GM15510 (cell line): ENCODE results near the gene PLD2.

ENCODE experiments used
- POLR2A ChIP-seq: IDR thresholded peaks from 3 replicates; pipeline ENCODE4 v1.6.1; 2011; ENCODE audit warnings: borderline replicate concordance; ENCODE audit not compliant: insufficient read length; ENCODE audit errors: extremely low read depth

PLD2 gene

DNA sequence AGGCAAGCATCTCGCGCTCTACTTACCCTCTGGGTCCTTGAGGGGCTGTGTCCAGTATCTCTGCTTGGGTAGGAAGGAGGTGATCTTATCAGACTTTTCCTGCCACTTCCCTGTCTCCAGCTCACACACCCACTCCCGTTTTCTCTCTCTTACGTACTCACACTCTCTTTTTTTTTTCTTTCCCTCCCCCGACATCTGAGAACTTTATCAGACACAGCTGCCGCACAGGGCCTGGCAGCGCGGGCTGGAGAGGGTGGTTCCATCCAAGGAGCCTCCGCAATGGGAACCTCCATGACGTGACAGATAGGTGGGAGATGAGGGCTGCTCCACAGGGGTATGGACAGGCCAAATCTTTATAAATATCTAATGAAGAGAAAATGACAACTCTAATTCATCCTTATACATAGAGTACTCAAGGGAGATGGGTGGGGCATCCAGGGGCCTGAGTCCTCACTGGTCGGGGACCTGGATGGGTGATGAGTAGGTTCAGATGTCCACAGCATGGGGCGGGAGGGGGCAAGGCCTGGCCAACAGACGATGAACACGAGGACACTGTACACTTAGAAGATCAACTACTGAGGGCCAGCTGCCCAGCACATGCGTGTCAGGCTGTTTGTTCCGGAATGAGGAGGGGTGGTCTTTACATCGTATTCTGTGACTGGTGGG lies 49.5 kb downstream of the PLD2 start:
- TF ChIP-seq POLR2A, result no peak

DNA sequence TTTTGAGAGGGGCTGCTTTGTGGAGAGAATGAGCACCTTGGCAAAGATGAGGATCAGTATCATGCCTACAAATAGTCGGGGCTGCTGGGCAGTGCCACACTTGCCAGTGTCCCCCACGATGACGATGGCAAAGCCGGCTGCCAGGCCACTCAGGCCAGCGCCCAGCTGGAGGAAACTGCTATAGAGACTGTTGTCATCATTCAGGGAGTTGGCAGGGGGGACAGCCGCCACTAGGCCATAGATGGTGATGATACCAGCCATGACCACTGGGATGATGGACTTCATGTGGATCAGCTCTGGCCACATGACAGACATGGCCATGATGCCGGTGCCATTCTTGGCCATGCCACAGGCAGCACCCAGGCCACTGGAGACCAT lies 50.0 kb downstream of the PLD2 start:
- TF ChIP-seq POLR2A, result no peak

DNA sequence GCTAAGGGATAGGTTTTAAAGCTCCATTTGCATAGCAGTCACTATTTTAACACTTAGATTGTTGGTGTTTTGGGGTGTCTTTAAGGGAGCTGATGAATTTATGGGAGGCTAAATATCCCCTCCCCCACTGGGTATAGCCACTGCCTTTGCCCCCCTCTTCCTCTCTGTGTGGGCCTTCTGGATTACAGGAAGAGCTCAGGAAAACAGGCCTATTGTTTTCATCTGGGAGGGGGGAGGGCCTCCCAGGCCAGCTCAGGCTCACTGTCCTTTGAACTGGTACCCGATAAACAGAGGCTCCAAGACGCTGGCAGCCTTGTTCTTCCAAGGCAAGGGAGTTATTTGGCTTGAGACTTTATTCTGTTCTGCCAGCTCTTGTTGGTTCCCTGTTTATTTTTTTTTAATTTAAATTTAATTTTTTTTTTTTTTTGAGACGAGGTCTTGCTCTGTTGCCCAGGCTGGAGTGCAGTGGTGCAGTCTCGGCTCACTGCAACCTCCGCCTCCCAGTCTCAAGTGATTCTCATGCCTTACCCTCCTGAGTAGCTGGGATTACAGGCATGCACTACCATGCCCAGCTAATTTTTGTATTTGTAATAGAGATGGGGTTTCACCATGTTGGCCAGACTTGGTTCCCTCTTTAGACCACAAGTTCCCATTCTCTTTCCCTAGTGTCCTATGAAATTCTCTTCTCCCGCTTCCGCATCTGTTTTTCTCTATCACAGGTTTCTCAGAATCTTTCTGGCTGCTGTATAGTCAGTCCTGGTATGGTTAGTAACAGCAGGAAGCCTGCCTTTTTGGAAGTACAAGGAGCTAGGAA lies 51.3 kb downstream of the PLD2 start:
- TF ChIP-seq POLR2A, result no peak

DNA sequence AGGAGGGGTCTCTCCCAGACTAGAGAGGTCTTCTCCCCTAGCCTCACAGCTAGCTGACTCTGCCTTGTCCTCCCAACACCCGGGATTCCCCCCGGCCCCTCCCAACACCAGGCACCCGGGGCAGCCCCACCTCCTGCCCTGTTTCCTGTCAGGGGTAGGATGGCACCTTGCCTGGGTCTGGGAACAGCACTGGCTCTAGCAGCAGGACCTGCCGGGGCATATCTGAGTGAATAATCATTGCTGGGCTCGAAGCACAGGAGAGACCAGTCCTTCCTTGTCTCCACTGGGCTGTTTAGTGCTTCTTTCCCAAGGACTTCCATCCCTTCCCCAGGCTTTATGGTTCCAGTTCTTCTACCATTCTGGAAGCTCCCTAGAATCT lies 51.9 kb downstream of the PLD2 start:
- TF ChIP-seq POLR2A, result no peak

DNA sequence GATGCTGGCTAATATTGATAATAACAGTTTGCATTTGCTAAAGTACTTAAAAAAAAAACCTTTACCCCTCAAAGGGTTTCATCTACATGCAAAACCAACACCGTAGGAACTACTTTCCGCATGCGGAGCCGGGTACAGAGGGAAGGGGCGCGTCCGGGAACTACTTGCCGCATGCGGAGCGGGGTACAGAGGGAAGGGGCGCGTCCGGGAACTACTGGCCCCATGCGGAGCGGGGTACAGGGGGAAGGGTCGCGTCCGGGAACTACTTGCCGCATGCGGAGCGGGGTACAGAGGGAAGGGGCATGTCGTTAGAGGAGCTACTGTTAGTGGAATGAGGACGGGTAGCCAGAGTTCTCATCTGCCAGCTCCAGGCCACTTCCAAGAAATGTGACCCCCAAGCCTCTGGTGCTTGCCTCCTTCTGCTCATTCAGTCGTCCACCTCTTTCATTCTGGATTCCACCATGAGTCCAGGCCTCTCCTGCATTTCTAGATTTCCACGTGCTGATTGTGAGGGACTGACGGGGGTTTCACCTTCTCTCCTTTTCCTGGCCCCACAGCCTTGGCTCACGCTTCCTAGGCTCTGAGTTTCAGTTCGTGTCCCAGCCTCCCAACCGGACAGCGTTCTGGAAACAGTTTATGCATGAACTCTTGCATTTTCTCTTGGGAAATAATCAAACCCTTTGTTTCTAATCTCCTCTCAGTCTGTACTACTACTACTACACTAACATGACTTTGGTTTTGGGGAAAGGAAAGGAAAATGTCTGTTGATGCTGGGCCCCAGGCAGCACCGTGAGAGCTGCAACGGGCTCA lies 53.1 kb downstream of the PLD2 start:
- no peak for TF ChIP-seq POLR2A

DNA sequence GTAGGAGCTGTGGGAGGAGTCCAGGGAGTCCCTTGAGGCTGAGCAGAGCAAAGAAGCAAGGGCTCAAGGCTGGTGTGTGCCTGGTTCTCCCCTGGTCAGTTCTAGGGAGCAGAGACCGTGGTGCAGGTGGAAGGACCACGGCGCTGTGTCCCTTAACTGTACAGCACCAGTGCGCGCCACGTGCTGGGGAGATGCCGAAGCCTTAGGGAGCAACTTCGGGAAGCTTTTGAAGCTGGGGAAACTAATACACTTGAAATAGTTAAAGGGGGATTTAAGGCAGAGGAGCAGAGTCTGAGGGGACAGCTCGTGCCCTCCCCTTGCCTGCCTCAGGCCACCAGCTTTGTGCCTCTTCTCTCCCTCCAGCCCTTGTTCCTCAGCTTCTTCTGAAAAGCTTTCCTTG lies 53.7 kb downstream of the PLD2 start:
- no peak for TF ChIP-seq POLR2A

DNA sequence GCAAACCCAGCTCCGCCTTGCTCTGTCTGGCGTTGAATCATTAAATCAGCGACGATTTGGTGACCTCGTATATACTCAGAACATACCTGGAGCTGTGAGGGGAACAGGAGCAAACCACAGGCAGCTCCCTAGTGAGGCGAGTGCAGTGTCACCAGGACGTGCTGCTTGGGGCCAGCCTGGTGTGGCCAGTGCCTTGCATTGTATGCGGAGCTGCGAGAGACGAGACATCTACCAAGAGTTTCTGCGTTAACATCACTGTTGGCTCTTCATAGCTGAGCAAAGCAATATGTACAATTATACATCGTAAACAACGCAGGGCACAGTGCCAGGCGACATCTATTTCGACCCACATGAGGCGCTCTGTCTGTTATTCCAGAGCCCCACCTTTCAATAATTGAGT lies 54.1 kb downstream of the PLD2 start:
- TF ChIP-seq POLR2A, result no peak

DNA sequence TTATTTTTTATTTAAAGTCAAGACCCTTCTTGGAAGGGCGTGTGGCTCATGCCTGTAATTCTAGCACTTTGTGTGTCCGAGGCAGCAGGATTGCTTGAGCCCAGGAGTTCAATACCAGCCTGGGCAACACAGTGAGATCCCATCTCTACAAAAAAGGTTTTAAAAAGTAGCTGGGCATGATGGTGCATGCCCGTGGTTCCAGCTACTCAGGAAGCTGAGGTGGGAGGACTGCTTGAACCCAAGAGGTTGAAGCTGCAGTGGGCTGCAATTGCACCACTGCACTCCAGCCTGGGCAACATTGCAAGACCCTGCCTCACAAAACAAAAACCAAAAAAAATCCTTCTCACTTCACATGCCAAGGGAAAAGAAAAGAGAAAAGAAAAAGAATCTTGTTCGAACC lies 55.8 kb downstream of the PLD2 start:
- TF ChIP-seq POLR2A, result no peak

DNA sequence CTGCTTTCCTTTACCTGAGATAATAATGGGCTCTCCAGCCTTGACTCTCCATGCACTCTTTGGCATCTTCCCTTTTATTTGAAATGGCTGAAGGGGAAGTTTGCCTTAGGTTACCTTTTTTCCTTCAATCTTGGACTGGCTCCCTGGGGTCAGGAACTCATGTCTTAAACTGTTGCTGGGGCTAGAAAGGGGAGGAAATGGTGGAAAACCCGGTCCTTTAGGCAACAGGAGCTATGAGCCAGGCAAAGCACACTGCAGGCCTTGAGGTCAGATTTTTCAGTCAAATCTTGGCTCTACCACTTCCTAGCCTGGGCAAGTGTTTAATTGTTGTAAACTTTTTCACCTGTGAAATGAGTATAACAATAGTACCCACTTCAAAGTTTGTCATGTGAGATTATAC lies 56.4 kb downstream of the PLD2 start:
- no peak for TF ChIP-seq POLR2A

DNA sequence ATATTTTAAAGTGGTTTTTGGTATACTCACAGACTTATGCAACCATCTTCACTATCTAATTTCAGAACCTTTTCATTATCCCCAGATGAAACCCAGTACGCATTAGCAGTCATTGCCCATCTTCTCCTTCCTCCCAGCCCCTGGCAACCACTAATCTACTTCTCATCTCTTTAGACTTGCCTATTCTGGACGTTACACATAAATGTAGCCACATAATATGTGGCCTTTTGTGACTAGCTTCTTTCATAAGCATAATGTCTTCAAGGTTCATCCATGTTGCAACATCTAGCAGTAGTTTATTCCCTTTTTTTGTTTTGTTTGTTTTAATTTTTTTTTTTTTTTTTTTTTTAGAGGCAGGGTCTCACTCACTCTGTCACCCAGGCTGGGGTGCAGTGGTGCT lies 63.9 kb downstream of the PLD2 start:
- no peak for TF ChIP-seq POLR2A

DNA sequence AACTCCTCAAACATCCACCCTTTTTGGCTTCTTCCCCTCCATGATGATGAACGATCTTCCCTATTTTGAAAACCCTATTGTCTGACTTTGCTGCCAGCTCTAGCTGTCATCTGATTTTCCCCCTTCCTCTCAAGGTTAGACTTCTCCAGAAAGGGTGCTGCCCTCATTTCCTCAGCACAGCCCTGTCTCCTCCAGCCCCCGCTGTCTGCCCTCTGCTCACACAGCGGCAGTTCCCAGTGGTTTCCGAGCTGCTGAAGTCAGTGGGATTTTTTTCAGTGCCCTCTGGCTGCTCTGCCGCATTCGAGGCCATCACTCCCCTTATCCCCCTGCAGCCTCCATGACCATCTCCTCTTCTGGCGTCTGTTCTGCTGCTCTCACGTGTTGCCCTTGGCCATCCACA lies 65.8 kb downstream of the PLD2 start:
- TF ChIP-seq POLR2A, result no peak
